Measurements from ENCODE around the gene CAPZA2.
"Not testable (repeated sequence)": the region's sequence is repeated elsewhere in the genome, so short reads cannot be mapped to it uniquely, and the experiment has no call there.

CAPZA2 gene

GRCh38 chr7:116920359-116920758 lies 58.0 kb downstream of the CAPZA2 start:
- DNase-seq (ENCODE audit: low spot score), result no peak

GRCh38 chr7:116922545-116922944 lies 60.2 kb downstream of the CAPZA2 start:
- no peak for DNase-seq (ENCODE audit: low spot score)

- no peak for DNase-seq (ENCODE audit: low spot score)
These were observed 62.4 kb downstream of the CAPZA2 start for GRCh38 chr7:116924741-116925140.

- DNase-seq (ENCODE audit: low spot score), result no peak
These were observed 66.6 kb downstream of the CAPZA2 start for GRCh38 chr7:116929021-116929420.

- DNase-seq (ENCODE audit: low spot score), result peak; percentile 84
These were observed 67.8 kb downstream of the CAPZA2 start for GRCh38 chr7:116929914-116930913.

GRCh38 chr7:116932566-116932965 lies 70.2 kb downstream of the CAPZA2 start:
- DNase-seq (ENCODE audit: low spot score), result no peak

GRCh38 chr7:116933465-116933864 lies 71.1 kb downstream of the CAPZA2 start:
- no peak for DNase-seq (ENCODE audit: low spot score)

- DNase-seq (ENCODE audit: low spot score), result no peak
These were observed 72.2 kb downstream of the CAPZA2 start for GRCh38 chr7:116934580-116934979.

- not testable (repeated sequence) for DNase-seq (ENCODE audit: low spot score)
These were observed 74.5 kb downstream of the CAPZA2 start for GRCh38 chr7:116936844-116937243.

GRCh38 chr7:116938678-116939077 lies 76.3 kb downstream of the CAPZA2 start:
- DNase-seq (ENCODE audit: low spot score), result no peak

- DNase-seq (ENCODE audit: low spot score), result no peak
These were observed 78.4 kb downstream of the CAPZA2 start for GRCh38 chr7:116940689-116941370.

GRCh38 chr7:116942504-116942903 lies 80.1 kb downstream of the CAPZA2 start:
- DNase-seq (ENCODE audit: low spot score), result no peak

GRCh38 chr7:116948934-116949333 lies 86.5 kb downstream of the CAPZA2 start:
- DNase-seq (ENCODE audit: low spot score), result no peak

GRCh38 chr7:116949941-116950801 lies 87.8 kb downstream of the CAPZA2 start:
- no peak for DNase-seq (ENCODE audit: low spot score)

GRCh38 chr7:116950889-116951351 lies 88.5 kb downstream of the CAPZA2 start:
- DNase-seq (ENCODE audit: low spot score), result no peak

- no peak for DNase-seq (ENCODE audit: low spot score)
These were observed 89.2 kb downstream of the CAPZA2 start for GRCh38 chr7:116951366-116952292.

GRCh38 chr7:116952635-116953371 lies 90.4 kb downstream of the CAPZA2 start:
- no peak for DNase-seq (ENCODE audit: low spot score)

GRCh38 chr7:116953372-116953905 lies 91.1 kb downstream of the CAPZA2 start, which contains the start of gene ST7:
TSS of gene ST7 (plus strand) at chr7:116953501. CDS start at chr7:116953541, 40 bp downstream.
- DNase-seq (ENCODE audit: low spot score), result peak; percentile 85
